Measurements from ENCODE around the gene TWIST2.
A peak's percentile ranks its signal among the peaks of the same experiment; 100 is the strongest.

TWIST2 gene

GRCh38 chr2:238914648-238915015, 66.7 kb downstream of the TWIST2 start:
- in situ Hi-C loops (cut with HindIII; ENCODE audit: low sequenced_read_pairs): no loop called here

GRCh38 chr2:238915196-238915595, 67.3 kb downstream of the TWIST2 start:
- DNase-seq (ENCODE audit: low read depth, low spot score): no peak
- in situ Hi-C loops (cut with HindIII; ENCODE audit: low sequenced_read_pairs): no loop called here
- H3K4me3 ChIP-seq (ENCODE audit: low read depth, low read length): no peak overlapping the region
- TF ChIP-seq CTCF (IDR thresholded peaks at IDR 0.05; ENCODE audit: low read depth, low read length): no peak

More at GRCh38 chr2:238914648-238915015, 66.7 kb downstream of the TWIST2 start:
- DNase-seq (ENCODE audit: low read depth, low spot score): peak; percentile 48
- no peak for TF ChIP-seq CTCF (IDR thresholded peaks at IDR 0.05; ENCODE audit: low read depth, low read length)
- H3K4me3 ChIP-seq (ENCODE audit: low read depth, low read length): no peak overlapping the region

GRCh38 chr2:238915596-238915995, 67.7 kb downstream of the TWIST2 start:
- in situ Hi-C loops (cut with HindIII; ENCODE audit: low sequenced_read_pairs): no loop called here
- no peak overlapping the region for H3K4me3 ChIP-seq (ENCODE audit: low read depth, low read length)
- no peak for DNase-seq (ENCODE audit: low read depth, low spot score)
- no peak for TF ChIP-seq CTCF (IDR thresholded peaks at IDR 0.05; ENCODE audit: low read depth, low read length)

- no peak for TF ChIP-seq CTCF (IDR thresholded peaks at IDR 0.05; ENCODE audit: low read depth, low read length)
These were observed 68.4 kb downstream of the TWIST2 start for GRCh38 chr2:238916176-238916874.

GRCh38 chr2:238916875-238917590, 69.1 kb downstream of the TWIST2 start:
- in situ Hi-C loops (cut with HindIII; ENCODE audit: low sequenced_read_pairs): no loop called here
- no peak for TF ChIP-seq CTCF (IDR thresholded peaks at IDR 0.05; ENCODE audit: low read depth, low read length)
- no peak overlapping the region for H3K4me3 ChIP-seq (ENCODE audit: low read depth, low read length)
- DNase-seq (ENCODE audit: low read depth, low spot score): no peak

More at GRCh38 chr2:238916176-238916874, 68.4 kb downstream of the TWIST2 start:
- DNase-seq (ENCODE audit: low read depth, low spot score): no peak
- in situ Hi-C loops (cut with HindIII; ENCODE audit: low sequenced_read_pairs): no loop called here
- H3K4me3 ChIP-seq (ENCODE audit: low read depth, low read length): no peak overlapping the region

GRCh38 chr2:238919307-238919706, 71.4 kb downstream of the TWIST2 start:
- in situ Hi-C loops (cut with HindIII; ENCODE audit: low sequenced_read_pairs): no loop called here
- no peak for TF ChIP-seq CTCF (IDR thresholded peaks at IDR 0.05; ENCODE audit: low read depth, low read length)
- no peak for DNase-seq (ENCODE audit: low read depth, low spot score)
- no peak overlapping the region for H3K4me3 ChIP-seq (ENCODE audit: low read depth, low read length)

All from astrocyte of the spinal cord (primary cell).